Fibroblast of villous mesenchyme (primary cell): ENCODE results near the gene PLD4. TPM values are rescaled to one million over a fixed set of nuclear protein-coding genes. Genes with fewer than 3 reads are reported as not detected.

ENCODE experiments used
- DNase-seq: peaks from one replicate; pipeline ENCODE4 v3.0.0-alpha.2; 2010; ENCODE audit warnings: low read depth
- H3K4me3 ChIP-seq: 2 replicates; pipeline ENCODE4 v1.5.1; 2011; ENCODE audit warnings: low read depth, mild to moderate bottlenecking, low read length
- CTCF ChIP-seq: IDR thresholded peaks from 2 replicates; pipeline ENCODE4 v1.5.1; 2012; ENCODE audit warnings: low read depth, mild to moderate bottlenecking, low read length; ENCODE audit not compliant: insufficient read depth
- total RNA-seq: library from RNA; depleted of rRNA; stranded (reverse); fragments of >200 nt; gene quantifications from 2 replicates; pipeline ENCODE4 v1.2.3, GENCODE V29; 2012

PLD4 gene
- total RNA-seq, 1 donor, result not detected

GRCh38 chr14:104956290-104956890 is 31.7 kb downstream of the PLD4 start:
- TF ChIP-seq CTCF, result no peak
- no peak for DNase-seq
- no peak overlapping the region for H3K4me3 ChIP-seq

GRCh38 chr14:104957146-104958113 is 32.8 kb downstream of the PLD4 start:
- no peak for DNase-seq
- TF ChIP-seq CTCF, result no peak
- no peak overlapping the region for H3K4me3 ChIP-seq

- no peak for DNase-seq
- no peak overlapping the region for H3K4me3 ChIP-seq
- no peak for TF ChIP-seq CTCF
Measured at GRCh38 chr14:104964546-104964945, 39.9 kb downstream of the PLD4 start.

GRCh38 chr14:104965561-104966231 is 41.0 kb downstream of the PLD4 start:
- TF ChIP-seq CTCF, result no peak
- H3K4me3 ChIP-seq, result no peak overlapping the region
- DNase-seq, result no peak

- H3K4me3 ChIP-seq, result no peak overlapping the region
- no peak for DNase-seq
- no peak for TF ChIP-seq CTCF
Measured at GRCh38 chr14:104966261-104966865, 41.7 kb downstream of the PLD4 start.

GRCh38 chr14:104966981-104967385 is 42.3 kb downstream of the PLD4 start:
- DNase-seq, result no peak
- H3K4me3 ChIP-seq, result no peak overlapping the region

More at GRCh38 chr14:104966981-104967385, 42.3 kb downstream of the PLD4 start:
- TF ChIP-seq CTCF, result no peak
